NCI-H748 (cell line): Measurements from ENCODE around the gene TOGARAM1.
"Not testable (repeated sequence)": the region's sequence is repeated elsewhere in the genome, so short reads cannot be mapped to it uniquely, and the experiment has no call there.

Experiments used
- DNase-seq: peaks from one replicate; lab custom pipeline; 2025; ENCODE audit not compliant: unreplicated experiment; lab: John Stamatoyannopoulos, UW

TOGARAM1 gene

GRCh38 chr14:45038256-45038655 is 76.3 kb downstream of the TOGARAM1 start:
- DNase-seq = no peak

- no peak for DNase-seq
These were observed 76.9 kb downstream of the TOGARAM1 start for GRCh38 chr14:45038865-45039264.

GRCh38 chr14:45039390-45039789 is 77.4 kb downstream of the TOGARAM1 start:
- no peak for DNase-seq

- no peak for DNase-seq
These were observed 79.7 kb downstream of the TOGARAM1 start for GRCh38 chr14:45041641-45042040.

- no peak for DNase-seq
These were observed 82.6 kb downstream of the TOGARAM1 start for GRCh38 chr14:45044638-45045037.

- DNase-seq = no peak
These were observed 86.4 kb downstream of the TOGARAM1 start for GRCh38 chr14:45048385-45048784.

- DNase-seq = no peak
These were observed 89.2 kb downstream of the TOGARAM1 start for GRCh38 chr14:45051180-45051579.

GRCh38 chr14:45051896-45052295 is 89.9 kb downstream of the TOGARAM1 start:
- no peak for DNase-seq

GRCh38 chr14:45057349-45057748 is 95.4 kb downstream of the TOGARAM1 start:
- no peak for DNase-seq

- no peak for DNase-seq
These were observed 95.9 kb downstream of the TOGARAM1 start for GRCh38 chr14:45057881-45058364.

GRCh38 chr14:45060551-45060950 is 98.6 kb downstream of the TOGARAM1 start:
- DNase-seq = no peak

GRCh38 chr14:45065540-45065939 is 103.5 kb downstream of the TOGARAM1 start:
- no peak for DNase-seq

GRCh38 chr14:45065956-45066355 is 104.0 kb downstream of the TOGARAM1 start:
- DNase-seq = no peak

GRCh38 chr14:45066667-45067066 is 104.7 kb downstream of the TOGARAM1 start:
- no peak for DNase-seq

- DNase-seq = no peak
These were observed 106.4 kb downstream of the TOGARAM1 start for GRCh38 chr14:45068396-45068795.

- no peak for DNase-seq
These were observed 108.2 kb downstream of the TOGARAM1 start for GRCh38 chr14:45070215-45070614.

GRCh38 chr14:45072126-45072525 is 110.1 kb downstream of the TOGARAM1 start:
- DNase-seq = no peak

GRCh38 chr14:45073231-45073879 is 111.4 kb downstream of the TOGARAM1 start:
- no peak for DNase-seq

- no peak for DNase-seq
These were observed 116.3 kb downstream of the TOGARAM1 start for GRCh38 chr14:45078323-45078722.

GRCh38 chr14:45080416-45080968 is 118.5 kb downstream of the TOGARAM1 start:
- not testable (repeated sequence) for DNase-seq

GRCh38 chr14:45081096-45081495 is 119.1 kb downstream of the TOGARAM1 start:
- not testable (repeated sequence) for DNase-seq

- no peak for DNase-seq
These were observed 120.4 kb downstream of the TOGARAM1 start for GRCh38 chr14:45082420-45082819.

- peak; percentile 30 for DNase-seq
These were observed 121.6 kb downstream of the TOGARAM1 start for GRCh38 chr14:45083617-45083975.
